ENCODE results near the gene RGS21. TPM values are rescaled to one million over a fixed set of nuclear protein-coding genes. Genes with fewer than 3 reads are reported as not detected.

Gene RGS21
- total RNA-seq, 2 experiments from 2014 or later: not detected

GRCh38 chr1:192378878-192379277 lies 62.1 kb downstream of the RGS21 start:
- no TSS peak for BruUV-seq (replicated peaks)
- no peak overlapping the region for H3K4me2 ChIP-seq (ENCODE audit: low read length)
- no peak for TF ChIP-seq EZH2phosphoT487 (IDR thresholded peaks at IDR 0.05; ENCODE audit: borderline replicate concordance, low read depth, low read length)
- TF ChIP-seq, protein P1, sequence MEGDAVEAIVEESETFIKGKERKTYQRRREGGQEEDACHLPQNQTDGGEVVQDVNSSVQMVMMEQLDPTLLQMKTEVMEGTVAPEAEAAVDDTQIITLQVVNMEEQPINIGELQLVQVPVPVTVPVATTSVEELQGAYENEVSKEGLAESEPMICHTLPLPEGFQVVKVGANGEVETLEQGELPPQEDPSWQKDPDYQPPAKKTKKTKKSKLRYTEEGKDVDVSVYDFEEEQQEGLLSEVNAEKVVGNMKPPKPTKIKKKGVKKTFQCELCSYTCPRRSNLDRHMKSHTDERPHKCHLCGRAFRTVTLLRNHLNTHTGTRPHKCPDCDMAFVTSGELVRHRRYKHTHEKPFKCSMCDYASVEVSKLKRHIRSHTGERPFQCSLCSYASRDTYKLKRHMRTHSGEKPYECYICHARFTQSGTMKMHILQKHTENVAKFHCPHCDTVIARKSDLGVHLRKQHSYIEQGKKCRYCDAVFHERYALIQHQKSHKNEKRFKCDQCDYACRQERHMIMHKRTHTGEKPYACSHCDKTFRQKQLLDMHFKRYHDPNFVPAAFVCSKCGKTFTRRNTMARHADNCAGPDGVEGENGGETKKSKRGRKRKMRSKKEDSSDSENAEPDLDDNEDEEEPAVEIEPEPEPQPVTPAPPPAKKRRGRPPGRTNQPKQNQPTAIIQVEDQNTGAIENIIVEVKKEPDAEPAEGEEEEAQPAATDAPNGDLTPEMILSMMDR (conservative IDR thresholded peaks at IDR 0.05; ENCODE audit: low read length): no peak
- CTCF ChIA-PET (ENCODE audit: unreplicated experiment): no interaction called here
- H4K20me1 ChIP-seq (ENCODE audit: insufficient read depth, low read length): no peaks in the 10 kb centered on the region
- H2AFZ ChIP-seq (ENCODE audit: low read length): no peak overlapping the region
- POLR2A ChIA-PET: no interaction called here
- H3K79me2 ChIP-seq (ENCODE audit: insufficient read depth, low read depth, low read length): no peaks in the 10 kb centered on the region
- no peaks in the 10 kb centered on the region for H3K9me3 ChIP-seq (ENCODE audit: low read length)
- intact Hi-C loops (cut with micrococcal nuclease; ENCODE audit: unreplicated experiment): no loop called here
- H3K4me1 ChIP-seq (ENCODE audit: insufficient read depth, low read length, poor library complexity, severe bottlenecking): no peaks in the 10 kb centered on the region
- H3K9me2 ChIP-seq (ENCODE audit: insufficient read depth, low read length): no peaks in the 10 kb centered on the region; the same call in 1 of the 2 replicates
- no peak overlapping the region for H3K27ac ChIP-seq (ENCODE audit: low read depth, low read length, poor library complexity, severe bottlenecking)
- DNase-seq (ENCODE audit: low spot score): no peak
- H3K36me3 ChIP-seq (ENCODE audit: insufficient read depth, low read length): no peaks in the 10 kb centered on the region
- no peak overlapping the region for H3K4me3 ChIP-seq (ENCODE audit: low read depth, low read length, poor library complexity, severe bottlenecking)

DNA sequence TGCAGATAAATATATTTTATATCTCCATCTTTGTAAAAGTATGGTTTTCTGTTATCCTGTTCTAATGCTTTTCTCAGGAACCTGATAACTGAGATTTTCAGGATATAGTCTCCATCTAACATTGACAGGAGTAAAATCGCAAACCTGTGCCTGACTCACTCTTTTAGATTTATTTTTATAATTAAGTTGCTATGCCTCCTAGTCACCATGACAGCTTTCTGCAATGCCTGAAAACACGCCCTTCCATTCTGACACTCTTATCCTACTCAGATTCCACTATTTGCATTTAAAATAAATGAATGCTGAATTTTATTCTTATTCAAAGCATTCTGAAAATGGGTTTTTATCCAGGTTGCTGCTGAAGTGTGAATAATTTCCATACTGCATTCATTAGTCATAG lies 62.8 kb downstream of the RGS21 start:
- BruUV-seq (replicated peaks): no TSS peak
- Histone ChIP-seq H3K36me3 (ENCODE audit: insufficient read depth, low read length) (no peaks in the 10 kb centered on the region), H3K9me3 (ENCODE audit: low read length) (no peaks in the 10 kb centered on the region), H3K9me2 (ENCODE audit: insufficient read depth, low read length) (no peaks in the 10 kb centered on the region; the same call in 1 of the 2 replicates), H3K79me2 (ENCODE audit: insufficient read depth, low read depth, low read length) (no peaks in the 10 kb centered on the region), H2AFZ (ENCODE audit: low read length) (no peak overlapping the region), H3K4me3 (ENCODE audit: low read depth, low read length, poor library complexity, severe bottlenecking) (no peak overlapping the region), H3K4me1 (ENCODE audit: insufficient read depth, low read length, poor library complexity, severe bottlenecking) (no peaks in the 10 kb centered on the region), H3K4me2 (ENCODE audit: low read length) (no peak overlapping the region), H4K20me1 (ENCODE audit: insufficient read depth, low read length) (no peaks in the 10 kb centered on the region), H3K27ac (ENCODE audit: low read depth, low read length, poor library complexity, severe bottlenecking) (no peak overlapping the region)
- TF ChIP-seq, protein P1 (conservative IDR thresholded peaks at IDR 0.05; ENCODE audit: low read length): no peak
- TF ChIP-seq EZH2phosphoT487 (IDR thresholded peaks at IDR 0.05; ENCODE audit: borderline replicate concordance, low read depth, low read length): no peak
- intact Hi-C loops (cut with micrococcal nuclease; ENCODE audit: unreplicated experiment): no loop called here
- ChIA-PET POLR2A (no interaction called here), CTCF (ENCODE audit: unreplicated experiment) (no interaction called here)
- DNase-seq (ENCODE audit: low spot score): no peak

- no peaks in the 10 kb centered on the region for H3K79me2 ChIP-seq (ENCODE audit: insufficient read depth, low read depth, low read length)
- BruUV-seq (replicated peaks): no TSS peak
- no peaks in the 10 kb centered on the region for H3K4me1 ChIP-seq (ENCODE audit: insufficient read depth, low read length, poor library complexity, severe bottlenecking)
- H3K36me3 ChIP-seq (ENCODE audit: insufficient read depth, low read length): no peaks in the 10 kb centered on the region
- peak; percentile 4 for DNase-seq (ENCODE audit: low spot score)
- ChIA-PET POLR2A (no interaction called here), CTCF (ENCODE audit: unreplicated experiment) (no interaction called here)
- no peaks in the 10 kb centered on the region for H3K9me3 ChIP-seq (ENCODE audit: low read length)
- H4K20me1 ChIP-seq (ENCODE audit: insufficient read depth, low read length): no peaks in the 10 kb centered on the region
- H2AFZ ChIP-seq (ENCODE audit: low read length): no peak overlapping the region
- no peaks in the 10 kb centered on the region; the same call in 1 of the 2 replicates for H3K9me2 ChIP-seq (ENCODE audit: insufficient read depth, low read length)
- intact Hi-C loops (cut with micrococcal nuclease; ENCODE audit: unreplicated experiment): no loop called here
- H3K4me2 ChIP-seq (ENCODE audit: low read length): no peak overlapping the region
- no peak overlapping the region for H3K27ac ChIP-seq (ENCODE audit: low read depth, low read length, poor library complexity, severe bottlenecking)
- H3K4me3 ChIP-seq (ENCODE audit: low read depth, low read length, poor library complexity, severe bottlenecking): no peak overlapping the region
- no peak for TF ChIP-seq EZH2phosphoT487 (IDR thresholded peaks at IDR 0.05; ENCODE audit: borderline replicate concordance, low read depth, low read length)
- TF ChIP-seq, protein P1 (conservative IDR thresholded peaks at IDR 0.05; ENCODE audit: low read length): no peak
Measured at GRCh38 chr1:192382758-192383157, 66.0 kb downstream of the RGS21 start.
